Measurements from ENCODE around the gene SELENBP1.
"Not testable (repeated sequence)": the region's sequence is repeated elsewhere in the genome, so short reads cannot be mapped to it uniquely, and the experiment has no call there.

The SELENBP1 gene

DNA sequence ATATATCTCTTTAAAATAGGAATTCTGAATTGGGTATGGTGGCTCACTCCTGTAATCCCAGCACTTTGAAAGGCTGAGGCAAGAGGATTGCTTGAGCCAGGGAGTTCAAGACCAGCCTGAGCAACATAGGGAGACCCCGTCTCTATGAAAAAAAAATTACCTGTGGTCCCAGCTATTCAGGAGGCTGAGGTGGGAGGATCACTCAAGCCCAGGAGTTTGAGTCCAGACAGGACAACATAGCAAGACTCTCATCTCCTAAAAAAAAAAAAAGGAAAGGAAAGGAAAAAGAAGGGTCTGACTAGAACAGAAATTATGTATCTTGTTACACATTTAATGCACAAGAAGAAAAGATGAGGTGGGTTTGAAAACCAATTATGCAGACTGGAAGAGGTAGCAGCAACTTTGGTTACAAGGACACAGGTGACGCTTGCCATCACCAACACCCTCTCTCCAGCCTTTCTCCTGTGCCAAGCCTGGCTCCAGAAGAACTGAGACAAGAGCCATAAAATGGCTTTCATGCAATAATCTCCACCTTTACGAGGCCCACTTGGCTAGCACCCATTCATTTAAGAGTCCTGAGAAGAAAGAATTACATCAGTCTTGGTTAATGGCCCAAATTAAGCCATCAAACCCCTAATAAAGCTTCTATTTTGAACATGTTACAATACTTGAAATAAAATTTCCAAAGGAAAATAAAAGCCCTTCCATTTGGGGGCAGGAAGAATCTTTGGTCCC, 4.8 kb upstream of the SELENBP1 start:
- no peak for DNase-seq

DNA sequence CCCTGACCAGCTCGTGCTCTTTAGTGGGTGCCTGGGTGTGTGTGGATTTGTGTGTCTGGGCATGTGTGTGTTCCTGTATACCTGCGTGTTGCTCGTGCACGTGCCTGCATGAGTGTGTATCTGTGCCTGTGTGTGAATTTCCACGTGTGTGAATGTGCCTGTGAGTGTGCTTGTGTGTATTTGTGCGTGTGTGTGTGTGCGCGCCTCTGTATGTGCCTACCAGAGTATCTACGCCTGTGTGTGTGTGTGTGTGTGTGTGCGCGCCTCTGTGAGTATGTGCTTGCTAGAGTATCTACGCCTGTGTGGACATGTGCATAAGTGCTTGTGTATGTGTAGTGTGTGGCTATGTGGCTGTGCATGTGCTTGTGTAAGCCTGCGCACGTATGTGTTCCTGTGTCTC, 691 bp upstream of the SELENBP1 start:
- DNase-seq = no peak

DNA sequence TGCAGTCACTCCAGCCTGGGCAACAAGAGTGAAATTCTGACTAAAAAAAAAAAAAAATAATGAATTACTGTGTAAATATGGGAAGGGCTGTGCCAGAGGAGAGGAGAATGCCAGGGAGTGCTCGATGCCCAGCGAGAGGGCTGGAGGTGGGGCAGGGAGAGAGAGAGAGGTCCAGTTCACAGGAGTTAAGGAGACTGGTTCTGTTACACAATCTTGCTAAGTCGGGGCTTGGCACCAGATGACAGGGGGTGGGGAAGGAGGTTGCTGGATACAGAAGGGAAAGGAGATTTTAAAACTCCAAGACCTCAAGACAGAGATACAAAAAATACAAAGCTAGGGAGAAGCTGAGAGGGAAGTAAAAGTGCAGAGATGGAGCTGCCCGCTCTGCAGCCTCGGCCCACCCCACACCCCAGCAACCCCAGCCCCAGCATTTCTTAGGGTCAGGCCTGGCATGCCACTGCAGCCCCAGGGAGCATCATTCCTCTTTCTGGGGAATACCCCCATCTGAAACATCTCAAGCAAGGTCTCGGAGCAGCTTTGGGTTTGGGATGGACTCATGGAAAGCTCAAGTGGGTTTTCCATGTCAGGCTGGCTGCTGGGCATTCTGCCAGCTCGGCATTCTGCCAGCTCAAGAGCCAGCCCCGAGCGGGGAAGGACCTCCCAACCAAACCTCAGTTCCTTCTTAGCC, 991 bp downstream of the SELENBP1 start:
- peak in 1 of 2 experiments; percentile 23 for DNase-seq

DNA sequence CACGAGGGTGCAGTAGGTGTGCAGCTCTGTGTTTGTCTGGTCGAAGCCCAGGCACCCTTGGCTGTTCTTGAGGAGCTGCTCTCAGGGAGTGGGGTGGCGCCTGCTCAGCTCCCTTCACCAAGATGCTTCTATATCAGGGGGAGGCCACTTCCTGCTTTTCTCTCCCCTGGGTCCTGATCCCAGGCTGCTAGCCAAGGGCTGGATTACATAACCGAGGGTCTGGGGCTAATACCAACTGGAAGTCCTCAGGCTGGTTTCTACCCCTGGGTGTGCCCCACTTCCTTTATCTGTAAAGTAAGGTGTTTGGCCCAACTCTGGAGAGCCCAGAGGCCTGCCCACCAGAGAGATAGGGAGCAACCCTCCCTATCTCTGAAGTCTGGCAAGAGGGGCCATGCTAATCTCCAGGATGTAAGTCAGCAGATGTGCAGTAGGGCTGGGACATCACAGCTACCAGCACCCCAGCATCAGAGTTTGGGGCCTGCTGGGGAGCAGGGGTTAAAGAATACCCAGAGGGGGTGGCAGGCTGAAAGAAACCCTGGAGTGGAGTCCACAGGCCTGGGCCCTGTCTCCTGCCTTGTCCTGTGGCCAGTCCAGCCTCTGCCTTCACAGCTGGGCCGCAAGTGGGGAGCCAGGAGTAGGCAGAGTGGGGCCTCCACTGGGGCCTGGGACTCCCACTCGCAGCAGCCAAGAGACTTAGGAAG, 2.1 kb downstream of the SELENBP1 start:
- no peak for DNase-seq

DNA sequence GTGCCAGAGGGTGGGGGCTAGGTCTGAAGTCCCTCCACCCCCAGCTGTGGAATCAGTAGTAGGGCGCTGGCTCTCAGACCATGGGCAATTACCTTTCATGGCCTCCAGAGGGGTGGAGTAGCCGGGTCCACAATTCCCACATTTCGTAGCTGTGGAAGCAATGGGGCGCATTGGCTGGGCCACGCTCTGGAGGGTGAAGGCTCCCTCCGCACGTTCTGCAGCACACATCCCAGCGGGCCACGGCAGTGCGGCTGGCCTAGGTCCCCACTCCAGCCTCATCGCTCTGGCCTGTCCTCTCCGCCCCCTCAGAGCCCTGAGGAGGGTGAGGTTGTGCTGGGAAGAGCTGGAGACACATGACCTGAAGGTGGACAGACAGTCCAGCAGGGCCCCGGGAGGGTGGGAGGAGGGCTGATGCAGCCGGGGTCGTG, 2.9 kb downstream of the SELENBP1 start:
- DNase-seq = no peak

DNA sequence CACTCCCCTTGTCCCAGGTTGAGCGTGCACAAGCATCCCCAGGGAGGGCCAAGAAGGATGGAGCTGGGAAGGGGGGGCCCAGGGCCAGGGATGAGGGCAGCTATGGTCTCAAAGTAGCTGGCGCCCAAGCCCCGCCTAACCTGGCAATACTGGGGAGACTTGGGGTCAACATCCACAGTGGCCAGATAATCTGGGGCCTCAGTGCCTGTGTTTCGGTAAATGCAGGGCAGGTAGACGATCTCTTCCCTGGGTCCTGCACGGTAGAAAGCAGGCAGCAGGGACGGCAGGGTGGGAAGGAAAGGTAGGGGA, 3.2 kb downstream of the SELENBP1 start:
- no peak for DNase-seq

DNA sequence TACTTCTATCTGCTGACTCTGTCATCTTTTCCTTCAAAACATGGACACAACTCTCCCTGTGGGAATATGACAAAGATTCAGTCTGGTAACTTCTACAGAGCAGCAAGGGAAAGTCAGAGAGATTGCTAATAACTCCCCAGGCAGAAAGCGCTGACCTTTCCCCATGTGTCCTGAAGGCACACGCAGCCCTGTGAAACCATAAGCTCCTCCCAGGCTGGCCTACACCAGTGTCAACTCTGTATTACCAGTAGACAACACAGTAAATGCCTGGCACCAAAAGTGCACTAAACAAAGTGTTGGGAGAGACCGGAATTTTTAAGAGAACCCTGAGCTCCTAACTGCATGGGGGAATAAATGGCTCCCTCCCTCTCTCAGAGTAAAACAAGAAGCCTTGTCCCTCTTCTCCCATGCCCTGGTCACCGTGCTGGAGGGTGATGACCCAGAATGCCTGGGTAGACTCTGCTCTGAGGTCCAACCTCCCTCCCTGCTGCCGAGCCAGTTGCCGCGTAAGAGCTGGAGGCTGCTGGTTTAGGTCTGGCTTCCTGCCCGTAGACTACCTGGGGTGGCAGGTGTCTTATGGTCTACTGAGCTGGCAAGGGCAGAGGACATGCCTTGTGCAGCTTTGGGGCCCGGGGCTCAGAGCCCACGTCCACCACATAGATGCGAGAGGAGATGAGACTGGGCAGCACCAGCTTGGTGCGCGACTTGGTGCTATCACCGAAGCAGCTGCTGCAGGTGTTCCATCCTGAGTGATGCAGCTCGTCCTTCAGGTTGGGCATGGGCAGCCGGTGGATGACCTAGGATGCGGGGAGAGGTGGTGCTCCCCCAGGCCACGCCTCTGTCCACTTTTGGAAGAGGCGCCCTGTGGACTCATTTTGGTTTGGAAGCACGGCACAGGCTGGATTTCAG, 3.9 kb downstream of the SELENBP1 start:
- no peak for DNase-seq

DNA sequence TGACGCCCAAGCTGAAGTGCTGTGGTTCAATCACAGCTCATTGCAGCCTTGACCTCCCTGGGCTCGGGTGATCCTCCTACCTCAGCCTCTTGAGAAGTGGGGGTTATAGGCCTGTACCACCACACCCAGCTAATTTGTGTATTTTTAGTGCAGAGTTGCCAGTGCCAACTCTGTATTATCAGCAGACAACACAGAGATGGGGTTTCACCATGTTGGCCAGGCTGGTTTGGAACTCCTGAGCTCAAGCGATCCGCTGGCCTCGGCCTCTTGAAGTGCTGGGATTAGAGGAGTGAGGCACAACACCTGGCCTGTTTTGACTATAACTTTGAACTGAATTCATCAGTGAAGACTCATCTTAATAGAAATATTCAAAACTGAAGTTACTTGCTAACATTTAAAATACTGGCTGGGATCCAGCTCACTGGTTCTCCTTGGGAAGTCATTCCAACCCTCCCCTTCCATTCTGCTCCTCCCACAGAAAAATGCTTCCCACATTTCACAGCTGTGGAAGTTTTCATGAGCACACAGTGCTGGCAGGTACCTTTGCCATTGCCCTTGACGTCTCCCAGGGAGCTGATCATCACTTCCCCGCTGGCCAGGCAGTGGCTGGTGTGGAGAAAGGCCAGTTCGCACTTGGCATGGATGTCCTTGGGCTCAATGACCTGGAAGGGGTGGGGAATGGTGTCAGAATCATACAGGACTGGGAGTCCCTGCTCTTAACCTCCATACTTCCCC, 4.7 kb downstream of the SELENBP1 start:
- DNase-seq = no peak

DNA sequence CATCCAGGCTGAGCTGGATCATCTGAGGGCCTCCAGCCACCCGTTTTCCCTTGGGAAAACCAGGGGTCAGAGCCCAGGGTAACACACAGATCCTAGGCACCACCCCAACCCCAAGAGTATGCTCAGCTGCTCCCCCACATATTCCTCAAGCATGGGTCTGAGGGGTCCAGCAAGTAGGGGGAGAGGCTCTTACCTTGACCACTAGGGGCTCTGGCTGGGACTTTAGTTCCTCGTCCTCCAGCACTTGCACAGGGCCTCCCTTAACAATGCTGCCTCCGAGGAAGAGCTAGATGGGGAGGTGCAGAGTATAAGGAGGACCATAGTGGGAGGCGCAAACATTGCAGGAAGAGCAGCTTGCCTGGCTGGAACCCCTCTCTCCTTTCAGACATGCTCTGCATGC, 7.5 kb downstream of the SELENBP1 start:
- no peak for DNase-seq

DNA sequence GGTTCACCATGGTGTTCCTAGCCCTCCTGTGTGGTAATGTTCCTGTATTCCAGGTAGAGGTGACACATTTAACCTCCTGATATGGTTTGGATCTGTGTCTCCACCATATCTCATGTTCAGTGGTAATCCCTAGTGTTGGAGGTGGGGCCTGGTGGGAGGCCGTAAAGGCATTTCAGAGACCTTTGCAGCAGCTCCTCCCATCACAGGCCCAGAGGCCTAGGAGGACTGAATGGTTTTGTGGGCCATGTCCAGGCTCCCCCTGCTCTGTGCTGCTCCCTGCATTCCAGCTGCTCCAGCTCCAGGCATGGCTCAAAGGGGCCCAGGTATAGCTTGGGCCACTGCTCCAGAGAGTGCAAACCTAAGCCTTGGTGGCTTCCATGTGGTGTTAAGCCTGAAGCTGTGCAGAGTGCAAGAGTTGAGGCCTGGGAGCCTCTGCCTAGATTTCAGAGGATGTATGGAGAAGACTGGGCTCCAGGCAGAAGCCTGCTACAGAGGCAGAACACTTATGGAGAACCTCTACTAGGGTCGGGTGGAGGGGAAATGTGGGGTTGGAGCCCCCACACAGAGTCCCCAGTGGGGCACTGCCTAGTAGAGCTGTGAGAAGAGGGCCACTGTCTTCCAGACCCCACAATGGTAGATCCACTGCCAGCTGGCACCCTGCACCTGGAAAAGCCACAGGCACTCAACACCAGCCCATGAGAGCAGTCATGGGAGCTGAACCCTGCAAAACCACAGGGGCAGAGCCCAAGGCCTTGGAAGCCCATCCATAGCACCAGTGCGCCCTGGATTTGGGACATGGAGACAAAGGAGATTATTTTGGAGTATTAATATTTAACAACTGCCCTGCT, 10.0 kb downstream of the SELENBP1 start:
- no peak for DNase-seq

DNA sequence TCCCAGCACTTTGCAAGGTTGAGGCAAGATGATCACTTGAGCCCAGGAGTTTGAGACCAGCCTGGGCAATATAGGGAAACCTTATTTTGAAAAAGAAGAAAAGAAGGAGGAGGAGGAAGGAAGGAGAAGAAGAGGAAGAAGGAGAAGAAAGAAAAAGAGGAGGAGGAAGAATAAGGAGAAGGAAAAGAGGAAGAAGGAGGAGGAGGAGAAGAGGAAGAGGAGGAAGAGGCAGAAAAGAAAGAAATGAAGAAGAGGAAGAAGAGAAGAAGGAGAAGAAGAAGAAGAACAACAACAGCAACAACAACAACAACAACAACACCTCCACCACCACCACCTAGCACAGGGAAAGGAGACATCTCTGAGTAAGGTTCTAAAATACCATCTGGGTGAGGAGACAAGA, 10.6 kb downstream of the SELENBP1 start:
- DNase-seq = no peak

DNA sequence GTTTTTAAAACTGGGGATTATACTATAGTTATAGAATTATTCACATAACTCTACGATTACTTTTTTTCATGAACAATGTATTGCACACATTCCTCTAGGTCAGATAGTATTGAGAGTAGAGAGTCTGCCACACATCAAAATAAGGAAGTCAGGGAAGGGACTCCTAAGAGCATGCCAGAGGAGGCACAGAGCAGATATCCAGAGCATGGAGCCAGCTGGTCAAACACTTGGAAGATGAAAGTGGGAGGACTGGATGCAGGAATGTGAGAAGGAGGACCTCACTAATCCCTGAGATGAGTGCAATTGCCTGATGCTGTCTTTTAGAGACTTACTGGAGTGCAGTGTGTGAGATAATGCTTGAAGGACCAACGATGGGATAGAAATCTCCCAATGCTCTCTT, 15.8 kb downstream of the SELENBP1 start:
- no peak for DNase-seq

DNA sequence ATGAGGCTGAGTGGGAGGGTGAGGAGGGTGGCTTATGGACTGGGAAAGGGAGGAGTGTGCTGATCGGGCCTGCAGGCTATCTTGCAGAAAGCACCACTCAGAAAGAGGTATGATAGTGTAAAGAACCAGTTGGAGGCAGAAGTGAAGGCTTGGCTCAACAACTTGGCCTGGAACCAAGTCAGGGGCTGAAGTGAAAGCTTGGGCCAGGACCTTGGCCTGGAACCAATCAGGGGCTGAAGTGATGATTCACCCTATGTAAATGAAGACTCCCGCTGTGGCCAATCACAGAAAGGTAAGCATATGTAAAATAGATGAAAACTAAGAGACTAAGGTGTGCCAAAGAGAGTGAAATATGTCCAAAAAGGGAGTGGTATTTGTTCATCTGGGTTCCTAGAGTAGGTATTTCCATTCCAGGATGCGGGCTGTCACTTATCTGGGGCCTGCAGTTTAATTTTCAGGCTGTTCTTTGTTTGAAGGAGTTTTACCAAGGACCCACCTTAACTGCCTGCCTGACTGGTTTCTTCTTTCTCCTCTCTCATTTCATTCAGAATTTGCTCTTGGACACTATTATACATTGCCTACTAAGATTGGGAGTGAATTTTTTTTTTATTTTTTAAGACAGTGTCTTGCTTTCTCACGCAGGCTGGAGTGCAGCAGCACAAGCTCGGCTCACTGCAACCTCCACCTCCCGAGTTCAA, 20.3 kb downstream of the SELENBP1 start:
- no peak for DNase-seq

DNA sequence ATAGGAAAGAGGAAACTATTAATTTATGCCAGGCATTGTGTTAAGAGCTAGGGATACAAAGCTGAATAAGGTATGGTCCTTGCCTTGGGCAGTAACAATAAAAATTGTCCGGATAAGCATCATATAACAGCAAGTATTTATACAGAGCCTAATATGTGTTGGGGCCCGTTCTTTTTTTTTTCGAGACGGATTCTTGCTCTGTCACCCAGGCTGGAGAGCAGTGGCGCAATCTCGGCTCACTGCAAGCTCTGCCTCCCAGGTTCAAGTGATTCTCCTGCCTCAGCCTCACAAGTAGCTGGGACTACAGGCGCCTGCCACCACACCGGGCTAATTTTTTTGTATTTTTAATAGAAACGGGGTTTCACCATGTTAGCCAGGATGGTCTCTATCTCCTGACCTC, 22.2 kb downstream of the SELENBP1 start:
- not testable (repeated sequence) for DNase-seq

DNA sequence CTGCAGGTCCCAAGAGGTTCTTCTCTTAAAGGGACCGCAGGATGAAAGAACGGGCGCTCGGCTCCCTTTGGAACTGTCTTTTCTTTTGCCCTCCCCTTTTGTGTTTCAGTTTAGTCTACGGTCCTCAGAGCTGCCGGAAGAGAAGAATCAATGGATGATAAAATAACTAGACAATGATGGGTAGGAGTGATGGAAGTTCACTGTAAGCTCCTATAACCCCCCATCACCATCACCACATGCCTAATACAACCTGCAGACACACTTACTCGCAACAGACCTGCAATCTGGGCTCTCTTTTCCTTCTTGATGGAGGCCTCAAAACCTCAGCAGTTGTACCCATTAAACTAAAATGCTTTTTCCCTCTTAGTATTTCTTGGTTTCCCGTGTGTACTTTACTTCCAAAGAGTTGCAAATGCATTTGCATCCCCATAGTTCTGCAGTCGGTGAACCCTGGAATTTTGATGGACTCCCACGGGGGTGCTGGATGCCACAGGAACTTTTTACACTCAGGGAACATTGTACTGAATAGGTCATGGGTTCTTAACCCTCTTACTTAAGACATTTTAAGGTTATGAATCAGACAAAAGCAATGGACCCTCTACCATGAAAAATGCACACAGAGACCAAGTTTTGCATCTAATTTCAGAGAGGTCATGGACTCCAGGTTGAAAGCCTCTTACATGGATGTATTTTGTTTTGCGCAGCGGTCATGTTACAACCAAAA, 24.8 kb downstream of the SELENBP1 start:
- DNase-seq = peak in 1 of 2 experiments; percentile 68

DNA sequence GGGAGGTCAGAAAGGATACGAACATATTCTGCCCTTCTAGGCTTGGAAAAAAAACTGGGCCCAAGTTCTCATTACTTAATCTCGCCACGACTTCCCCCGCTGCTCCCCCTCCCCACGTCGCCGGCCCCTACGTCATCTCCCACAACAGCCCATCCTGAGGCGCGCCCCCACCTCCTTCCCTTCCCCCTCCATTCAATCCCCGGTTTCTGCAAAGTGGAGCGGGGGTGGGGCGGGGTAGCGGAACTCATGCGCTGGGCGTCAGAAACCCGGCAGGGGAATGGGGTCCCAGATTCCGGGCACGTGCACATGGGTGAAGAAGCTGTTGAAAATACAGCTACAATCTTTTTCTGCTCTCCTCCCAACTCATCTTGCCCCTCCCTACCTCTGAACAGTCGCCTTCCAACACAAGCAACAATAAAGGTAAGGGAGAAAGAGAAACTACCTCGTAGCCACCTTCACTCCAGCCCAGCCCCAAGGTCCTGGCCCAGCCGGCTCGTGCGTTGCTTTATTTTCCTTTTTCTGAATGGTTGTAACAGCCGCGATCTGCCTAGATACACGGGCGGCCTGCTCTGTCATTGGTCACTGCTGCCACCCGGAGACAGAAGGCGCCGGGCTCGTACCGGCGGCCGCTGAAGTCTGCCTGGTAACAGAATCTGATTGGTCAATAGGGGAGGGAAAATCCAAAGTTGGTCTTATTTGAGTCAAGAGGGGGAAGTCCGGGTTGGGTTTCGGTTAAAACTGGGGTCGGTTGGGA, 25.6 kb downstream of the SELENBP1 start, which contains the start of gene RFX5:
RFX5 (minus strand) TSS at position 484 of the 754 bp plus-strand sequence. CDS start 932 bp downstream, outside the sequence.
- DNase-seq = peak; percentile 100

DNA sequence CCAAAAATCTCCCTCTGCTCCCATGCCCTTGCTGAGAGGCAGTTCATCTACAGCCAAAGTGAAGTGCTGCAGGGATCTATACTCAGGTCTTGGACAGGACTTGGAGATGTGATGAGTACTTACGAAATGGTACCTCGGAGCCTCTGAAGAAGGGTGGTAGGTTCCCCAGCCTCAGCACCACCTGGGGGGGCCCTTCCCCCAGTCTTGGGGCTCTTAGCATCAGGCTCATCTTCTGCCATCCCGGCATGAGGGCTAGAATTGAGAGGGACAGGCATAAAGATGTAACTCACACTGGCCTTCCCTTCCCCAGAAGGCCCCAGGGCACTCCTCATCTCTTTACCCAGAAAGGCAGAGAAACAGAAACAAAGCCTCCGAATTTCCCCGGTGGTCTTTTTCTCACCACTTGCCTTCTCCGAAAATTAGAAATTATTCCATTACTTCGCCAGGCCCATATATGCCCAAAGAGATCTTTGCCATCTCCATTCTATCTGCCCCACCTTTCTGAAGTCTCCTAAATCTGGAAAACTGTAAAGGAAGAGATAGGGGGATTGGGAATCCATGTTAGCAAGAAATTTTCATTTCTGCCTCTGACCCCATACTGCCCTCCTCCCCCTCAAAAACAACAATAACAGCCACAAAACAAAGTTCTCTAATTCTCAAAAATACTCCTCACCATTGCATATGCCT, 26.3 kb downstream of the SELENBP1 start:
- no peak for DNase-seq

DNA sequence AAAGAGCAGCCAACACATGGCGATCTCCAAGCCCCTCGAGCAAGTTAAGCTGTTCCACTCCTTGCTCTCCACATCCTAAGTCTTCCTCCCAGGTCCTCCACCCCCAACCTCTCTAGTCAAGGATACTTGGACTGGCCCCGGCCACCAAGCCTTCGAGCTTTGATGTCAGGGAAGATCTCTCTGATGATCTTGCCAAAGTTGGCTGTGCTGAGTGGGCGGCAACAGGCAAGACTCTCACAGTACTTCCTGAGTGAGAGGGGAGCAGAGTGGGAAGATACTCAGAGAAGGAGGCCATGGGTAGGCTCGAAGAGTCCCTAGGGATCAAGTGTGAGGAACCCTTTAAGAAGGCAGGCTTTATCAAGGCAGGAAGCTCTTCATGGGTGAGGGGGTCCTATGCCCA, 28.2 kb downstream of the SELENBP1 start:
- DNase-seq = no peak
